Neural cell (in vitro differentiated cells): ENCODE measurements around the gene ENDOV.

ENCODE experiments used
- EP300 ChIP-seq: fragments of 450-650 bp; conservative IDR thresholded peaks from 2 replicates; pipeline ENCODE4 v1.6.1; 2014; ENCODE audit warnings: antibody characterized with exemption, mild to moderate bottlenecking, moderate library complexity; ENCODE audit not compliant: poor library complexity, severe bottlenecking
- RAD21 ChIP-seq: fragments of 450-650 bp; conservative IDR thresholded peaks from 2 replicates; pipeline ENCODE4 v1.6.1; 2014; ENCODE audit warnings: antibody characterized with exemption, mild to moderate bottlenecking, moderate library complexity
- TF ChIP-seq, protein P1 (sequence below): fragments of 450-650 bp; IDR thresholded peaks from 2 replicates; pipeline ENCODE4 v1.5.1; 2014; ENCODE audit warnings: antibody characterized with exemption, mild to moderate bottlenecking, moderate library complexity; ENCODE audit not compliant: poor library complexity, severe bottlenecking

DNA sequence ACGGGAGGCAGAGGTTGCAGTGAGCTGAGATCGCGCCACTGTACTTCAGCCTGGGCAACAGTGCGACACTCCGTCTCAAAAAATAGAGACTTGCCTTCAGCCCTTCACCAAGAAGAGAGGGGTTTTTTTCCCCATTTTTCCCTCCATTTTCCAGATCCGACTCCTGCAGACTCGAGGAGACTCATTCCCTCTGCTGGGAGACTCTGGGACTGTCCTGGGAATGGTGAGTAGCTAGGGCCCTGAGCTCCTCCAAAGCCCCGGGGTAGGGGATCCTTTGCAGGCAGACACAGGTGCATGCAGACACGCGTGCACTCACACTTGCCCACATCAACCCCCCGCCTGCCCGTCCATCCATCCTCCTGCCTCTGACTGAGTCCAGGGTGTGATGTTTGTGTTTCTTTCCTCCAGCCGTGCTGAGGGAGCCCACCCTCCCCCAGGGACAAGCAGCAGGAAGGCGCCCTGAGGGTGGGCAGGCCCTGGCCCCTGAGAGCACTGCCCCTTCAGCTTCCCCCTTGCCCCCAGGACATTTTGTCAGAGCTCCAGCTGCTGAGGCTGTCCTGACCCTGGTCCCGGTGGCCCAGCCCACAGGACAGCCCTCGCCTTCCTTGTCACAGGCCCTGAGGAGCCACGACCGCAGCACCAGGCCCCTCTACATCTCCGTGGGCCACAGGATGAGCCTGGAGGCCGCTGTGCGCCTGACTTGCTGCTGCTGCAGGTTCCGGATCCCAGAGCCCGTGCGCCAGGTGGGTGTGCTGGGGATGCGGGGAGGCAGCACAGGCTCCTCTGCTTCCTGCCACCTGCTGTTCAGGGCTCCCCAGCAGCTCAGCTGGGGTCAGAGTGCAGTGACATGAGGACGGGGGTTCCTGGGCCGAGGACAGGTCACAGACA is 10.2 kb downstream of the ENDOV start:
- TF ChIP-seq, protein P1, sequence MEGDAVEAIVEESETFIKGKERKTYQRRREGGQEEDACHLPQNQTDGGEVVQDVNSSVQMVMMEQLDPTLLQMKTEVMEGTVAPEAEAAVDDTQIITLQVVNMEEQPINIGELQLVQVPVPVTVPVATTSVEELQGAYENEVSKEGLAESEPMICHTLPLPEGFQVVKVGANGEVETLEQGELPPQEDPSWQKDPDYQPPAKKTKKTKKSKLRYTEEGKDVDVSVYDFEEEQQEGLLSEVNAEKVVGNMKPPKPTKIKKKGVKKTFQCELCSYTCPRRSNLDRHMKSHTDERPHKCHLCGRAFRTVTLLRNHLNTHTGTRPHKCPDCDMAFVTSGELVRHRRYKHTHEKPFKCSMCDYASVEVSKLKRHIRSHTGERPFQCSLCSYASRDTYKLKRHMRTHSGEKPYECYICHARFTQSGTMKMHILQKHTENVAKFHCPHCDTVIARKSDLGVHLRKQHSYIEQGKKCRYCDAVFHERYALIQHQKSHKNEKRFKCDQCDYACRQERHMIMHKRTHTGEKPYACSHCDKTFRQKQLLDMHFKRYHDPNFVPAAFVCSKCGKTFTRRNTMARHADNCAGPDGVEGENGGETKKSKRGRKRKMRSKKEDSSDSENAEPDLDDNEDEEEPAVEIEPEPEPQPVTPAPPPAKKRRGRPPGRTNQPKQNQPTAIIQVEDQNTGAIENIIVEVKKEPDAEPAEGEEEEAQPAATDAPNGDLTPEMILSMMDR = no peak
- TF ChIP-seq RAD21 (no peak), EP300 (no peak)
